Measurements from ENCODE around the gene RNF111. TPM values are rescaled to one million over a fixed set of nuclear protein-coding genes. Genes with fewer than 3 reads are reported as not detected.

Gene RNF111
- total and polyA plus RNA-seq, 10 of the 15 experiments (the other 5 are each of a cell fraction or from before 2014, with no cell fraction given): 8.6 to 34.7 (median 15.7) TPM

GRCh38 chr15:58987491-58988005, at the start of gene RNF111 (continued):
- TF ChIP-seq ELK1 (IDR thresholded peaks at IDR 0.05; ENCODE audit: low read depth, low read length): no peak
- TF ChIP-seq POLR2AphosphoS5 (IDR thresholded peaks at IDR 0.05; ENCODE audit: low read length): no peak
- TF ChIP-seq ETV6 (conservative IDR thresholded peaks at IDR 0.05 in 1 of 2, IDR thresholded peaks at IDR 0.05 in 1 of 2; ENCODE audit: borderline replicate concordance in 1 of 2, low read depth in 1 of 2): no peak
- TF ChIP-seq TAF1 (IDR thresholded peaks at IDR 0.05; ENCODE audit: borderline replicate concordance, low read depth, low read length): peak; percentile 73; the same call in 1 of the 2 replicates
- no peak for TF ChIP-seq ZNF217 (IDR thresholded peaks at IDR 0.05)
- no peak for TF ChIP-seq ZBTB33 (IDR thresholded peaks at IDR 0.05)
- no peak for TF ChIP-seq BCL11A (IDR thresholded peaks at IDR 0.05; ENCODE audit: low read depth, low read length)
- TF ChIP-seq ZNF622 (IDR thresholded peaks at IDR 0.05): no peak
- no peak for TF ChIP-seq SRF (IDR thresholded peaks at IDR 0.05; ENCODE audit: low read depth in 2 of 2, low read length in 2 of 2)
- TF ChIP-seq FOXM1 (IDR thresholded peaks at IDR 0.05; ENCODE audit: low read depth, low read length): no peak
- no peak for TF ChIP-seq SREBF2 (IDR thresholded peaks at IDR 0.05; ENCODE audit: low read length)
- no peak for TF ChIP-seq YBX1 (IDR thresholded peaks at IDR 0.05)
- no peak for TF ChIP-seq ZNF384 (IDR thresholded peaks at IDR 0.05; ENCODE audit: borderline replicate concordance, low read depth, low read length)
- TF ChIP-seq YY1 (IDR thresholded peaks at IDR 0.05; ENCODE audit: low read depth, low read length): peak; percentile 77
- no peak; the same call in 1 of the 2 replicates for TF ChIP-seq CBFB (IDR thresholded peaks at IDR 0.05; ENCODE audit: low read depth)
- TF ChIP-seq STAT3 (IDR thresholded peaks at IDR 0.05; ENCODE audit: low read depth, low read length): no peak
- TF ChIP-seq RELB (IDR thresholded peaks at IDR 0.05; ENCODE audit: low read depth): peak; percentile 17; the same call in 1 of the 2 replicates
- TF ChIP-seq ESRRA (IDR thresholded peaks at IDR 0.05; ENCODE audit: low read length): no peak
- TF ChIP-seq CEBPZ (IDR thresholded peaks at IDR 0.05; ENCODE audit: low read depth, low read length): no peak
- 0 out of 2 replicates have a peak, but pooled peaks have one; percentile 54 for TF ChIP-seq STAT1 (conservative IDR thresholded peaks at IDR 0.05)
- no peak for TF ChIP-seq BCLAF1 (IDR thresholded peaks at IDR 0.05)

Data from GM12878 (cell line).